Peyer's patch (tissue), 4 donors: ENCODE results near the gene AMOT. TPM values are rescaled to one million over a fixed set of nuclear protein-coding genes. Genes with fewer than 3 reads are reported as not detected.

Source experiments
- DNase-seq, 3 donors: peaks; one replicate each; pipeline ENCODE4 v3.0.0-alpha.2; 2017 to 2019
- H3K27ac ChIP-seq, 4 donors: fragments of 200-600 bp; sonication (generic); one replicate each; pipeline ENCODE4 v1.5.1; 2016 to 2019
- H3K27me3 ChIP-seq, 2 donors: fragments of 200-600 bp; sonication (generic); one replicate each; pipeline ENCODE4 v1.5.1; 2019
- H3K36me3 ChIP-seq, 3 donors: fragments of 200-600 bp; sonication (generic); one replicate each; pipeline ENCODE4 v1.5.1; 2016 to 2019
- H3K4me1 ChIP-seq, 4 donors: fragments of 200-600 bp; sonication (generic); one replicate each; pipeline ENCODE4 v1.5.1; 2016 to 2019
- H3K4me3 ChIP-seq, 4 donors: fragments of 200-600 bp; sonication (generic); 1 replicate in 3 of 4; 2 replicates in 1 of 4; pipeline ENCODE4 v1.5.1; 2016 to 2019; ENCODE audit warnings: mild to moderate bottlenecking in 1 of 4
- H3K9me3 ChIP-seq, 4 donors: fragments of 200-600 bp; sonication (generic); one replicate each; pipeline ENCODE4 v1.5.1; 2016 to 2019; ENCODE audit warnings: mild to moderate bottlenecking in 1 of 4
- CTCF ChIP-seq, 6 experiments: fragments of 450-650 bp in 4 of 6; fragments of 200-600 bp in 2 of 6; sonication (generic) in 1 of 6; IDR thresholded peaks; one replicate each; pipeline ENCODE4 v1.5.1; 2017 to 2019; ENCODE audit warnings: antibody characterized with exemption in 6 of 6, mild to moderate bottlenecking in 3 of 6, moderate library complexity in 1 of 6
- POLR2A ChIP-seq, 2 donors: fragments of 450-650 bp; IDR thresholded peaks; one replicate each; pipeline ENCODE4 v1.5.1; 2017; ENCODE audit warnings: antibody characterized with exemption in 2 of 2, mild to moderate bottlenecking in 2 of 2, moderate library complexity in 2 of 2
- total RNA-seq, 4 donors: library from RNA; depleted of rRNA; stranded (reverse); fragments of >200 nt; gene quantifications; one replicate each; pipeline ENCODE4 v1.1.0, GENCODE V29; 2016

Gene AMOT
- total RNA-seq, 4 donors from 2014 or later: 8.3 to 43.8 (median 18.0) TPM

GRCh38 chrX:112785344-112785743, 55.3 kb downstream of the AMOT start:
- TF ChIP-seq POLR2A (IDR thresholded peaks at IDR 0.05) (no peak), CTCF (IDR thresholded peaks at IDR 0.05) (no peak)
- no peaks in the 10 kb centered on the region for H3K9me3 ChIP-seq
- H3K36me3 ChIP-seq: no peaks in the 10 kb centered on the region
- DNase-seq: no peak
- no peak overlapping the region for H3K4me3 ChIP-seq
- H3K27me3 ChIP-seq: no peaks in the 10 kb centered on the region
- no peaks in the 10 kb centered on the region for H3K4me1 ChIP-seq
- H3K27ac ChIP-seq: no peak overlapping the region

DNA sequence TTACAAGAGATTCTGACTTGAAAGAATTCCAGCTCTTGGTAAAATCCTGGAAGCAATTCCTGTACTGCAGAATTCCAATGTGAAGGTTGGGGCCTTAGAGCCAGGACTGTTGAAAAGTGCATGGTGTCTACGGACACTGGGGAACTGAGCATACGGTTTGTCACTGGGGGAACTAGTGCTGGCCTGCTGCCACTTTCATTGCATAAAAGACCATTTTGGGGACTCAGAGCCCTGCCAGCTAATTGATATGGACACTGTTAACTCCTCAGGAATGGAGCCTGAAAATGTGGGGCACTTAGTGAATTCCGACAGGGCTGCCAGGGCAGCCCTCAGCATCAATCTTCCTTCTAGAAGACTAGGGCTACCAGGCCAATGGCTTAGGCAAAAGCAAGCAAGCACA, 55.9 kb downstream of the AMOT start:
- Histone ChIP-seq H3K27me3 (no peaks in the 10 kb centered on the region), H3K4me1 (no peaks in the 10 kb centered on the region), H3K36me3 (no peaks in the 10 kb centered on the region), H3K4me3 (no peak overlapping the region), H3K27ac (no peak overlapping the region), H3K9me3 (no peaks in the 10 kb centered on the region)
- no peak for DNase-seq
- no peak for TF ChIP-seq POLR2A (IDR thresholded peaks at IDR 0.05)
- TF ChIP-seq CTCF (IDR thresholded peaks at IDR 0.05): no peak

- Histone ChIP-seq H3K27ac (no peak overlapping the region), H3K9me3 (no peaks in the 10 kb centered on the region), H3K36me3 (no peaks in the 10 kb centered on the region), H3K27me3 (no peaks in the 10 kb centered on the region), H3K4me3 (no peak overlapping the region), H3K4me1 (no peaks in the 10 kb centered on the region)
- DNase-seq: no peak
- TF ChIP-seq POLR2A (IDR thresholded peaks at IDR 0.05) (no peak), CTCF (IDR thresholded peaks at IDR 0.05) (no peak)
Measured at GRCh38 chrX:112779139-112779538, 61.5 kb downstream of the AMOT start.

GRCh38 chrX:112774651-112775293, 65.9 kb downstream of the AMOT start:
- DNase-seq: no peak
- H3K9me3 ChIP-seq: no peaks in the 10 kb centered on the region
- no peaks in the 10 kb centered on the region for H3K4me1 ChIP-seq
- no peaks in the 10 kb centered on the region for H3K36me3 ChIP-seq
- H3K27me3 ChIP-seq: no peaks in the 10 kb centered on the region
- H3K4me3 ChIP-seq: no peak overlapping the region
- TF ChIP-seq POLR2A (IDR thresholded peaks at IDR 0.05) (no peak), CTCF (IDR thresholded peaks at IDR 0.05) (no peak)
- no peak overlapping the region for H3K27ac ChIP-seq

DNA sequence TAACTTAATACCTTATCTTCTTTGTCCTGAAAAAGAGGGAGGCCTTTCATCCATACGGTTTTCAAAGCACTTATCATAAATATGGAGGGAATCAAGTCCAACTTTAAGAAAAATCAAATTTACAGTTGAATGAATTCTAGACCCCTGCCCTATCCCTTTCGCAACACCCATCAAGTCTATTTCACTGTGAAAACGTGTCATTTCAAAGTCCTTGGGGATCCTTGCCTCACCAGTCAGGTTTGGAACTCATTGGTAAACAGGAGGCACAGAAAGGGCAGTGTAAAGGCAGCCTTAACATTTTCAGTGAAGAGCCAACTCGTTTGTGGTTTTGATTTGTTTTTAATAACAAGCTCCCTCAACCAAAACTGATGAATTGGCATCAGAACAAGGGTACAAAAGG, 66.5 kb downstream of the AMOT start:
- no peaks in the 10 kb centered on the region for H3K36me3 ChIP-seq
- H3K27me3 ChIP-seq: no peaks in the 10 kb centered on the region
- H3K4me3 ChIP-seq: no peak overlapping the region
- no peaks in the 10 kb centered on the region for H3K4me1 ChIP-seq
- H3K9me3 ChIP-seq: no peaks in the 10 kb centered on the region
- no peak for TF ChIP-seq POLR2A (IDR thresholded peaks at IDR 0.05)
- DNase-seq: no peak
- no peak overlapping the region for H3K27ac ChIP-seq

DNA sequence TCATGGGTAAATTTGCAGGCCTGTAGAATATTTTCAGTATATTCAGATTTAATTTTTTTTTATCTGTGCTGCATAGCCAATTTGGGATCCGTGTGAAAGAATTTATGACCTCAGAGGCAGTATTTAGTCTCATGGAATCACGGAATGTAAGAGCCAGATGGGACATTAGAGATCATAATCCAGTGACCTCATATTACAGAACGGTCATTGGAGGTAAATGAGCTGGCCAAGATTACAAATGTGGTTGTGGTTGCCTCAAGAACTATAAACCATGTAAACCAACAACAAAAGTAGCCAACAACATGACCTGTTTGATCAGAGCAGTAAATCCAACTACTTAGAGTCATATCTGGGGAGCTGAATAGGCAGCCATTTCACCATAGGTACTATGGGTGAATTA, 71.6 kb downstream of the AMOT start:
- no peaks in the 10 kb centered on the region for H3K27me3 ChIP-seq
- no peak overlapping the region for H3K27ac ChIP-seq
- H3K9me3 ChIP-seq: no peaks in the 10 kb centered on the region
- H3K4me3 ChIP-seq: no peak overlapping the region
- DNase-seq: no peak
- no peak for TF ChIP-seq POLR2A (IDR thresholded peaks at IDR 0.05)
- no peak for TF ChIP-seq CTCF (IDR thresholded peaks at IDR 0.05)
- H3K36me3 ChIP-seq: no peaks in the 10 kb centered on the region
- no peaks in the 10 kb centered on the region for H3K4me1 ChIP-seq
